Trophoblast cell (in vitro differentiated cells and primary cell): Measurements from ENCODE around the gene MACROD2.

ENCODE experiments used
- DNase-seq, 2 donors: peaks; one replicate each; pipeline ENCODE4 v3.0.0-alpha.2; 2016
- H2AFZ ChIP-seq: 2 replicates; pipeline ENCODE4 v1.6.1; 2013; ENCODE audit warnings: low read length, moderate library complexity, mild to moderate bottlenecking; ENCODE audit not compliant: insufficient read depth, poor library complexity
- H2AK5ac ChIP-seq: 2 replicates; pipeline ENCODE4 v1.6.1; 2013; ENCODE audit warnings: mild to moderate bottlenecking, low read length
- H2BK120ac ChIP-seq: 2 replicates; pipeline ENCODE4 v1.6.1; 2013; ENCODE audit warnings: low read length, mild to moderate bottlenecking, moderate library complexity; ENCODE audit not compliant: insufficient read depth, poor library complexity
- H2BK12ac ChIP-seq: 2 replicates; pipeline ENCODE4 v1.6.1; 2013; ENCODE audit warnings: mild to moderate bottlenecking, low read length, moderate library complexity
- H2BK5ac ChIP-seq: 2 replicates; pipeline ENCODE4 v1.6.1; 2013; ENCODE audit warnings: low read length, low read depth, moderate library complexity, mild to moderate bottlenecking; ENCODE audit not compliant: poor library complexity
- H3K14ac ChIP-seq: 2 replicates; pipeline ENCODE4 v1.6.1; 2013; ENCODE audit warnings: mild to moderate bottlenecking, low read length
- H3K18ac ChIP-seq: 2 replicates; pipeline ENCODE4 v1.6.1; 2013; ENCODE audit warnings: mild to moderate bottlenecking, low read length
- H3K23ac ChIP-seq: 2 replicates; pipeline ENCODE4 v1.6.1; 2013; ENCODE audit warnings: low read length
- H3K27ac ChIP-seq: 2 replicates; pipeline ENCODE4 v1.5.1; 2013; ENCODE audit warnings: low read depth, mild to moderate bottlenecking, inconsistent platforms, low read length, moderate library complexity
- H3K27me3 ChIP-seq: 2 replicates; pipeline ENCODE4 v1.6.1; 2013; ENCODE audit warnings: inconsistent platforms, mild to moderate bottlenecking, low read length, moderate library complexity; ENCODE audit not compliant: insufficient read depth
- H3K36me3 ChIP-seq, 2 experiments: 1 replicate in 1 of 2; 2 replicates in 1 of 2; pipeline ENCODE4 v1.6.1; 2013; ENCODE audit warnings: low read length in 2 of 2, mild to moderate bottlenecking in 2 of 2, moderate library complexity in 1 of 2; ENCODE audit not compliant: insufficient read depth in 2 of 2, control insufficient read depth in 1 of 2
- H3K4ac ChIP-seq: 2 replicates; pipeline ENCODE4 v1.6.1; 2013; ENCODE audit warnings: low read depth, mild to moderate bottlenecking, low read length, moderate library complexity
- H3K4me1 ChIP-seq, 2 experiments: 1 replicate in 1 of 2; 2 replicates in 1 of 2; pipeline ENCODE4 v1.6.1; 2013; ENCODE audit warnings: low read length in 2 of 2, mild to moderate bottlenecking in 2 of 2, moderate library complexity in 1 of 2; ENCODE audit not compliant: insufficient read depth in 2 of 2, control insufficient read depth in 1 of 2
- H3K4me2 ChIP-seq: 2 replicates; pipeline ENCODE4 v1.6.1; 2013; ENCODE audit warnings: inconsistent platforms, mild to moderate bottlenecking, low read length, moderate library complexity
- H3K4me3 ChIP-seq: 2 replicates; pipeline ENCODE4 v1.5.1; 2013; ENCODE audit warnings: mild to moderate bottlenecking, low read depth, low read length, inconsistent platforms
- H3K79me1 ChIP-seq: one replicate; pipeline ENCODE4 v1.6.1; 2013; ENCODE audit warnings: low read length
- H3K79me2 ChIP-seq: 2 replicates; pipeline ENCODE4 v1.6.1; 2013; ENCODE audit warnings: low read length, mild to moderate bottlenecking; ENCODE audit not compliant: control insufficient read depth, insufficient read depth, poor library complexity
- H3K9ac ChIP-seq: 2 replicates; pipeline ENCODE4 v1.6.1; 2013; ENCODE audit warnings: mild to moderate bottlenecking, low read length
- H3K9me3 ChIP-seq: 2 replicates; pipeline ENCODE4 v1.6.1; 2013; ENCODE audit warnings: low read depth, mild to moderate bottlenecking, control low read depth, inconsistent platforms, low read length; ENCODE audit not compliant: insufficient read depth
- H4K12ac ChIP-seq: 2 replicates; pipeline ENCODE4 v1.6.1; 2013; ENCODE audit warnings: low read depth, mild to moderate bottlenecking, low read length, moderate library complexity
- H4K8ac ChIP-seq: 2 replicates; pipeline ENCODE4 v1.6.1; 2013; ENCODE audit warnings: low read depth, mild to moderate bottlenecking, low read length, moderate library complexity
- H4K91ac ChIP-seq: one replicate; pipeline ENCODE4 v1.6.1; 2013; ENCODE audit warnings: low read depth, mild to moderate bottlenecking, low read length, moderate library complexity
- WGBS: extraction: QIAGEN DNeasy Blood & Tissue Kit; methylation state at CpG from one replicate; pipeline ENCODE4 v1.1.7; 2013; ENCODE audit warnings: missing lambda C conversion rate; ENCODE audit not compliant: insufficient read length, insufficient coverage; ENCODE audit errors: extremely low coverage; 5-methylcytosine and 5-hydroxymethylcytosine counted together

Gene MACROD2

GRCh38 chr20:15937179-15937578 is 1941.9 kb downstream of the MACROD2 start:
- Histone ChIP-seq H4K91ac (no peak overlapping the region), H3K18ac (no peak overlapping the region), H2BK5ac (no peak overlapping the region), H3K9me3 (no peaks in the 10 kb centered on the region), H3K14ac (no peak overlapping the region), H3K4ac (no peak overlapping the region), H3K9ac (no peak overlapping the region), H3K4me3 (no peak overlapping the region), H3K79me1 (no peaks in the 10 kb centered on the region), H3K4me1 (no peaks in the 10 kb centered on the region), H3K79me2 (no peaks in the 10 kb centered on the region), H3K4me2 (no peak overlapping the region), H2AFZ (no peak overlapping the region), H2AK5ac (no peak overlapping the region), H3K27ac (no peak overlapping the region), H4K8ac (no peak overlapping the region), H4K12ac (no peak overlapping the region), H3K36me3 (no peaks in the 10 kb centered on the region), H3K27me3 (no peaks in the 10 kb centered on the region), H3K23ac (no peak overlapping the region), H2BK120ac (no peak overlapping the region), H2BK12ac (no peak overlapping the region)
- no peak for DNase-seq
- no CpG with 5 or more reads among the region's 3 CpGs for WGBS

- no peak overlapping the region for H4K12ac ChIP-seq
- no peak overlapping the region for H2BK12ac ChIP-seq
- no peak overlapping the region for H2BK5ac ChIP-seq
- no peak overlapping the region for H3K18ac ChIP-seq
- H2AFZ ChIP-seq: no peak overlapping the region
- no peaks in the 10 kb centered on the region for H3K9me3 ChIP-seq
- no peaks in the 10 kb centered on the region for H3K4me1 ChIP-seq
- H3K79me1 ChIP-seq: no peaks in the 10 kb centered on the region
- no peak overlapping the region for H2BK120ac ChIP-seq
- H2AK5ac ChIP-seq: no peak overlapping the region
- H3K27me3 ChIP-seq: no peaks in the 10 kb centered on the region
- H3K4ac ChIP-seq: no peak overlapping the region
- WGBS: no CpG with 5 or more reads among the region's 1 CpG
- no peak overlapping the region for H4K8ac ChIP-seq
- no peak for DNase-seq
- no peaks in the 10 kb centered on the region for H3K36me3 ChIP-seq
- H3K79me2 ChIP-seq: no peaks in the 10 kb centered on the region
- no peak overlapping the region for H3K23ac ChIP-seq
- H3K4me3 ChIP-seq: no peak overlapping the region
- H3K9ac ChIP-seq: no peak overlapping the region
- no peak overlapping the region for H3K4me2 ChIP-seq
- H3K14ac ChIP-seq: no peak overlapping the region
- no peak overlapping the region for H4K91ac ChIP-seq
- H3K27ac ChIP-seq: no peak overlapping the region
Measured at GRCh38 chr20:15938847-15939246, 1943.5 kb downstream of the MACROD2 start.

GRCh38 chr20:15940127-15940526 is 1944.8 kb downstream of the MACROD2 start:
- Histone ChIP-seq H3K27me3 (no peaks in the 10 kb centered on the region), H2AK5ac (no peak overlapping the region), H3K79me1 (no peaks in the 10 kb centered on the region), H2AFZ (no peak overlapping the region), H2BK5ac (no peak overlapping the region), H4K91ac (no peak overlapping the region), H3K4me3 (no peak overlapping the region), H3K36me3 (no peaks in the 10 kb centered on the region), H2BK12ac (no peak overlapping the region), H4K8ac (no peak overlapping the region), H3K4ac (no peak overlapping the region), H3K9me3 (no peaks in the 10 kb centered on the region), H3K4me1 (no peaks in the 10 kb centered on the region), H3K23ac (no peak overlapping the region), H3K9ac (no peak overlapping the region), H3K27ac (no peak overlapping the region), H2BK120ac (no peak overlapping the region), H3K18ac (no peak overlapping the region), H3K4me2 (no peak overlapping the region), H3K14ac (no peak overlapping the region), H4K12ac (no peak overlapping the region), H3K79me2 (no peaks in the 10 kb centered on the region)
- WGBS: no CpG with 5 or more reads among the region's 6 CpGs
- DNase-seq: peak; percentile 19 to 51

- Histone ChIP-seq H3K4me3 (no peak overlapping the region), H3K27me3 (no peaks in the 10 kb centered on the region), H3K18ac (no peak overlapping the region), H3K79me1 (no peaks in the 10 kb centered on the region), H3K9ac (no peak overlapping the region), H2BK12ac (no peak overlapping the region), H2AK5ac (no peak overlapping the region), H2BK120ac (no peak overlapping the region), H3K23ac (no peak overlapping the region), H2AFZ (no peak overlapping the region), H4K91ac (no peak overlapping the region), H4K12ac (no peak overlapping the region), H3K9me3 (no peaks in the 10 kb centered on the region), H3K27ac (no peak overlapping the region), H3K4ac (no peak overlapping the region), H3K36me3 (no peaks in the 10 kb centered on the region), H3K14ac (no peak overlapping the region), H3K4me2 (no peak overlapping the region), H4K8ac (no peak overlapping the region), H3K79me2 (no peaks in the 10 kb centered on the region), H3K4me1 (no peaks in the 10 kb centered on the region), H2BK5ac (no peak overlapping the region)
- WGBS: no CpG with 5 or more reads among the region's 1 CpG
- DNase-seq: peak in 1 of 2 donors; percentile 31
Measured at GRCh38 chr20:15942130-15942529, 1946.8 kb downstream of the MACROD2 start.
